ENCODE results near the gene ACAA2. TPM values are rescaled to one million over a fixed set of nuclear protein-coding genes. Genes with fewer than 3 reads are reported as not detected.

Gene ACAA2, protein sequence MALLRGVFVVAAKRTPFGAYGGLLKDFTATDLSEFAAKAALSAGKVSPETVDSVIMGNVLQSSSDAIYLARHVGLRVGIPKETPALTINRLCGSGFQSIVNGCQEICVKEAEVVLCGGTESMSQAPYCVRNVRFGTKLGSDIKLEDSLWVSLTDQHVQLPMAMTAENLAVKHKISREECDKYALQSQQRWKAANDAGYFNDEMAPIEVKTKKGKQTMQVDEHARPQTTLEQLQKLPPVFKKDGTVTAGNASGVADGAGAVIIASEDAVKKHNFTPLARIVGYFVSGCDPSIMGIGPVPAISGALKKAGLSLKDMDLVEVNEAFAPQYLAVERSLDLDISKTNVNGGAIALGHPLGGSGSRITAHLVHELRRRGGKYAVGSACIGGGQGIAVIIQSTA
- total RNA-seq (2014; rRNA removed; shearing (Covaris generic)), result 52.9 and 57.1 TPM in 2 replicates

GRCh38 chr18:49813319-49814146, at the start of gene ACAA2:
ACAA2 (minus strand) TSS chr18:49813533; CDS start chr18:49813484, 49 bp downstream.
- peak; percentile 83 for DNase-seq (ENCODE audit: low read depth)

DNA sequence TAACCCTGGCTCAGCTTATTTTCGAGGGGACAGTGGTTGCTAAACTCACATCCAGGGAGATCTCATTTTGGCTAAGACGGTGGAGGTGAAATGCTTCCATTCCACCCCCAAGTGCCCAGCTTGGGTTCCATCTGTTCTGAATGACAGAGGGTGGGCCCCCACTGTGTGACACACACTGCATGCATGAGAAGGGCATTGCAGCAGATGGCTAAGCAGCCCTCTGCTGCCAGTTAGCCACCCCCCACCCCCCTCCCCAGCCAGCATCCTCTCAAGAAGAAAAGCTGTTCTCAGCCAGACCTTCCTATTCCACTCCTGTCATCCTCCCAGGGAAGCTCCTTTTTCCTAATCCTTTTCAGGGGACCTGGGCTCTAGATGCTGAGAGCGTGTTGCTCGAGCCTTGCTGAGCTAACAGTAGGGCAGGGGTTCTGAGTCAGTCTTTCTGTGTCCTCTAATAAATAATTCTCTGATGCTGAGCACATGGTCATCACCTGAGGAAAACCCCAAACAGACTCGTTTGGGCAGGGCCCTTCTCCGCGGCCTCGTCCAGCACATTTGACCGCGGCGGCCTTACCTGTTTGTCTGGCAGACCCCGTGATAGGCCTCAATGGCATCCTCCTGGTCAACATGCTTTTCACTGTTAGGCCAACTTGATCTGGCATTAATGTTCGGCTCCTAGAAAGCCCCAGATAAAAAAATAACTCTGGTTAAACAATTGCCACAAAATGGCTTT, 49.5 kb upstream of the ACAA2 start:
- DNase-seq (ENCODE audit: low read depth), result no peak

- DNase-seq (ENCODE audit: low read depth), result no peak
Measured at GRCh38 chr18:49861659-49862058, 48.3 kb upstream of the ACAA2 start.

DNA sequence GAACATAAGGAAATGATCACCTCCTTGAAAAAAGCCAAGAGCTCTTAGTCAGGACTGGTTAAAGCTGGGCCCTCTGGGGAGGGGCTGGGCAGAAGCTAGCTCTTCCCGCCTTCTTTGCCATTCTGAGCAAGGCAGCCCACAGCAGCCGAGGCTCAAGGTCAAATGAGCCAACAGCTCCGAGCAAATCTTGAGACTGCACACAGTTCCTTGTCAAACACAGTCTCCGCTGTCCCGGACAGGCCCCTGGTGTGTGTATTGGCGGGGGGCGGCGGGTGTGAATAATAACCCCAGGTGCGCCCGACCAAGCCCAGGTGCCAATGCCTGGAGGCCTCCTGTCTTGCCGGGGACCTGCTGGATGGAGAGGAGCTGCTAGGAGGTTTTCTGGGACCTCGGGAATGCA, 46.4 kb upstream of the ACAA2 start:
- no peak for DNase-seq (ENCODE audit: low read depth)

GRCh38 chr18:49859021-49859359, 45.7 kb upstream of the ACAA2 start:
- DNase-seq (ENCODE audit: low read depth), result no peak

DNA sequence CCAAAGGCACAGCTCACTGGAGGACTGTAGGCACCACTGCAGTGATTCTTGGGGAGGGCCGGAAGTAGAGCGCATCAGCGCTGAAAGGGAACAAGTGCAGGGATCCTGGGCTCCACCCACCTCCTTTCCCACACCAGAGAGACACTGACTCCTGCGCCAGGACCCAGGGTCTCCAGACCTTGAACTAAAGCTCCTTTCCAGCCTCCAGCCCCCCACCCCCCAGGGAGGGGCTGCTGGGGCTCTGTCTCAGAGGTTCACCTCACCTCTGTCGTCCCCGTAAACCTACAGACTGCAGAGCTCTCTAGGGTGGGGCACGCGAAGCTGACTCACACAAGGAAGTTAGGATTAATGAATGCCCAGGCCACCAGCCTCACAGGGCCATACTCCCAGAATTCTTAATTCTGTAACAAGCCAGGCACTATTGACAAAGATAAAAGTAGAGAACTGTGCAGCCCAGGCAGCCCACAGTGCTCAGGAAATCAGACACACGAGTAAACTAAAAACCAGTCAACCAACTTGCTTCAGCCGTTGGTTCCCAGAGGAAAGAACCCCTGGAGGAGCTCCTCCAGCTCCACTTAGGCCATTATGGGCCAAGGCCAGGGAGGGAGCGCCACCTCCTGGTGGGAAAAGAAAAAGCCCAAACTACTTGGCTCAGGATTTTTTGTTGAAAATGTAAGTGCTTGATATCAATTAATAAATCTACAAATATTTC, 45.1 kb upstream of the ACAA2 start:
- DNase-seq (ENCODE audit: low read depth), result peak; percentile 55

DNA sequence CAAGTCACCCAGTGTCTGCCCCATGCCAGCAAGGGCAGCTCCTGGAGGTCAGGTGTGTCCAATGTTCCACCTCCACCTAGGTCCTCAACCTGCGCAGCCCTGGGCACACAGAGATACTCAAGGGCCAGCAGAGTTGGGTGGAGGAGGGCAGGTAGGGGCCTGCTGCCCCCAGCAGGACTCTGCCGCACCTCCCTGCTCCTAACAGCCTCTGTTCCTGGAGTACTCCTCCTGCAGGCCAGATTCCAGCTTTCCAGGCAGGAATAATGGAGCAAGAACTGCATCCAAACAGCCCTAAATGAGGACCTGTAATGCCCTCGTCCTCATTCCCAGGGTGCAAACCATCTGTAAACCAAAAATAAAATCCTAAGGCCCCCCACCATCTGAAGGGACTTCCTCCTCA, 44.4 kb upstream of the ACAA2 start:
- no peak for DNase-seq (ENCODE audit: low read depth)

- DNase-seq (ENCODE audit: low read depth), result no peak
Measured at GRCh38 chr18:49856496-49856895, 43.2 kb upstream of the ACAA2 start.

GRCh38 chr18:49855711-49856415, 42.5 kb upstream of the ACAA2 start:
- DNase-seq (ENCODE audit: low read depth), result no peak

- DNase-seq (ENCODE audit: low read depth), result no peak
Measured at GRCh38 chr18:49854681-49855080, 41.3 kb upstream of the ACAA2 start.

GRCh38 chr18:49853436-49853835, 40.1 kb upstream of the ACAA2 start:
- DNase-seq (ENCODE audit: low read depth), result no peak

DNA sequence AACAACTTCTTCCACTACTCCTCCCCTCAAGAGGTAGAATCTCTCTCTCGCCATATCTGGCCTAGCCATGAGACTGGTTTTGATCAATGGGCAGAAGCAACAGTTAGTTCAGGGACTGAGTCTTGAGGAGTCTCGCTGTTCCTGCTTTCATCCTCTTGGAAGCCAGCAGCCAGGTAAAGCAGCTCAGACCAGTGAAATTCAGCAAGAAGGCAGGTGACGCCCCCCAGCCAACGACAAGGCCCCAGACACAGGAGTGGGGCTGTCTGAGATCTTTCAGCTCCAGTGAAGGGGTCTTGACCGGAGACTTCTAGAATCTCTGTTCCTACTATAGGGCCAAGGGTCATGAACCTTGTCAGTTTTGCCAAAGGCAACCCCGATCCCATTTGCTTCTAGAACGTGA, 39.7 kb upstream of the ACAA2 start:
- no peak for DNase-seq (ENCODE audit: low read depth)

DNA sequence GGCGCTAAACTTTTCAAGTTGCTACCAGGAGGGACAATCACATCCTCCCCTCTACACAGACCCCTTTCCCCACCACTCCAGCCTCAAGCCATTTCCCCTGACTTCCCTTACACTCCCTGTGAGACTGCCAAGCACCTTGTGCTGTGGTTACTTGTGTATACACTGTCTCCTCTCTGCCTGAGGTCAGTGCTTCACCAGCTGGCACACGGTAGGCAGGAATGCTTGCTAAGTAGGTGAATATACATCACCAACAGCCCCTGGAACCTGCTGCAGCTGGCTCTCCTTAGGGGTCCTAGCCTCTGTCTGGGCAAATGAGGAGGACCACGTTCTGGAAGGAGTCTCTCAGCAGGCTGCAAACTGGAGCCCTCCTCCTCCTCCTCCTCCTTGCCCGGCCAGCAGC, 38.3 kb upstream of the ACAA2 start:
- DNase-seq (ENCODE audit: low read depth), result no peak

- no peak for DNase-seq (ENCODE audit: low read depth)
Measured at GRCh38 chr18:49850636-49851035, 37.3 kb upstream of the ACAA2 start.

- DNase-seq (ENCODE audit: low read depth), result peak; percentile 94
Measured at GRCh38 chr18:49849331-49850217, 36.2 kb upstream of the ACAA2 start.

DNA sequence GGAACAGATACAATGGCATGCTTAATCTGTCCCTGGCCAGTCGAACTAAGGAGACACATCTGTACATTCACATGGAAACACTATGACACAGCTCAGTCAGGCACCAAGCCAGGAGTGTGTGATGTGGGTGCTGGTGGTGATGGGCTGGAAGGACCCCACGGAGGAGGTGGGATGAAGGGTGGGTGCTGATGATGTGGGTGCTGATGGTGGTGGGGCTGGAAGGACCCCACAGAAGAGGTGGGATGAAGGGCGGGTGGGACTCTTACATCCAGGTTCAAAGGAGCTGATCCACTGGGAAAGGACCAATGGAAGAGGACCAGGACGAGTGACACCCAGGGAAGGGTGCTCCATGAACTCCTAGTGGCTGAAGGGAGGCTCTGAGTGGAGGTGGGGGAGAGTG, 34.8 kb upstream of the ACAA2 start:
- no peak for DNase-seq (ENCODE audit: low read depth)

DNA sequence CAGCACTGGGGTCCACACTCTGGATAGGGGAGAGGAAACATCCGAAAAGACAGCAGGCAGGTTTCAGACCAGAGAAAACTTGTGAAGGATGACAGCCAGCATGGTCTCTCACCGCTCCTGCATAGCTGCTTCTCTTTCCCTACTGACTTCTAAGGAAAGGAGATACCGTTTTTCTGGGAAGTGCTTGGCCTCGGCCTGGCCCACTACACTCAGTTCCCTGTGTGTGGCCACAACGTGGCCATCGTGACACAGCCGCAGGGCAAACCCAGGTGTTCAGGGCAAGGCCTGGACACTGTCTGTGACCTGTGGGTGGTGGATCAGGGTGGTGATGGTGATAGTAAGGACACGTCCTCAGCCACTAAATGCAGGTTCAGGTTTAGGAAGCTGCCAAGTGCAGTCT, 34.2 kb upstream of the ACAA2 start:
- DNase-seq (ENCODE audit: low read depth), result no peak

DNA sequence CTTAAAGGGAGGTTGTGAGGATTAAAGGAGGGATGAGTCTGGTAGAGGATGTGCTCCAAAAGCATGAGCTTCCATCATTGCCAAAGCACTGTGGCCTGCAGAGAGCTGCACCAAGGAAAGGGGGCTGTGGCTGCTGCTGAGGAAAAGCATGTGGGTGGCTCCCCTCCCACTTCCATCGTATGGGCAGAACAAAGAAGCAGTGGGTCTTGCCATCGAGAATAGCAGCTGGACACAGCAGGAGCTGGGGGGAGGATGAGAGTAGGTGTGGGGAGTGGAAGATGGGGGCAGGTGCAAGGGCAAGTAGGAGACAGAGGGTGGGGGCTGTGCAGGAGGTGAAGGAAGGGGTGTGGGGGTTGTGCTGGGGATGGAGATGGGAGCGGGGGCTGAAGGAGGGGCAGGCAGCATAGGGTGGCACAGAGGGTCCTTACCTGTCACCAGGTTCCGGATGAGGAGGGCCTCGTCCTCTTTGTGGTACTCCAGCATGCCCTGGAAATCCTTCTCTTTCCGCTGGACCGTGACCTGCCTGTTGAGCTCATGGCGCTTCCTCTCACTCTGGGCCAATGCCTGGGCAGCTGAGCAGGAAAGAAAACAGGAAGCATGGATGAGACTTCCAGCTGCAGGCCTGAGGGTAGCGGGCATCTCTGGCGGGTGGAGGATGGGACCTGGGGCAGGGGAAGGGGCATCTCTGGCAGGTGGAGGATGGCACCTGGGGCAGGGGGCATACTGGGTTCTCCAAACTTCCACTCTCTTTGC, 33.6 kb upstream of the ACAA2 start:
- DNase-seq (ENCODE audit: low read depth), result no peak

DNA sequence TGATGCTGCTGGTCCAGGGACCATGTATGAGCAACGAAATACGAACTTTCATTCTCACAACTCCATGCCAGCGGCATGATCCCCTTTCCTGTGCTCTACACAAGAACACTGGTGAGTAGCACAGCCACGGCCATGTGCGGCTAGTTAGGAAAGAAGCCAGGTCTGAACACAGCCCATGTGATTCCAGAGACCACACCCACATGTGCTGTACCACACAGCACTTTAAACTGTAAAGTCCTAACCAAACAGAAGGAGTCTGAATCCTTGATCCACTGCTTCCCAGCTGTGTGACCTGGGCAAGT, 33.0 kb upstream of the ACAA2 start:
- peak; percentile 37 for DNase-seq (ENCODE audit: low read depth)

Data from RPMI7951 (cell line).